ENCODE data around the gene JPT2.

DNA sequence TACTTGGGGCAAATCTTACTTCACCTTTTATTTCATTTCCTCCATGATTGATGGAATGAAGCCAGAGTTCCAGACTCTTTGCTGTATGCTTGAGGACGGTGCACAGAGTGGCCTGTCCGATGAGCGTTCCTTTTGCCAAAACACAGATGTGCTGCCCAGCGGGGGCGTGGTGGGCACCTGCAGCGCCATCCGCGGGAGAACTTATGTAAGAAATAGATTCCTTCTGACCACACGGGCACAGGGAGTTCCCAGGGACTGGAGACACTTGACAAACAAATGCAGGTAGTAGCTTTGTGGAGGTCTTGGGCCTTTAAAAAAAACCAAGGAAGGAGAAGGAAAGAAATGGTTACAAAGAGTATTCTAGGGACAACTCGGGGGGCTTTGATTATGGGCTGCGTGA is 35.3 kb upstream of the JPT2 start:
- TF ChIP-seq, protein P1, sequence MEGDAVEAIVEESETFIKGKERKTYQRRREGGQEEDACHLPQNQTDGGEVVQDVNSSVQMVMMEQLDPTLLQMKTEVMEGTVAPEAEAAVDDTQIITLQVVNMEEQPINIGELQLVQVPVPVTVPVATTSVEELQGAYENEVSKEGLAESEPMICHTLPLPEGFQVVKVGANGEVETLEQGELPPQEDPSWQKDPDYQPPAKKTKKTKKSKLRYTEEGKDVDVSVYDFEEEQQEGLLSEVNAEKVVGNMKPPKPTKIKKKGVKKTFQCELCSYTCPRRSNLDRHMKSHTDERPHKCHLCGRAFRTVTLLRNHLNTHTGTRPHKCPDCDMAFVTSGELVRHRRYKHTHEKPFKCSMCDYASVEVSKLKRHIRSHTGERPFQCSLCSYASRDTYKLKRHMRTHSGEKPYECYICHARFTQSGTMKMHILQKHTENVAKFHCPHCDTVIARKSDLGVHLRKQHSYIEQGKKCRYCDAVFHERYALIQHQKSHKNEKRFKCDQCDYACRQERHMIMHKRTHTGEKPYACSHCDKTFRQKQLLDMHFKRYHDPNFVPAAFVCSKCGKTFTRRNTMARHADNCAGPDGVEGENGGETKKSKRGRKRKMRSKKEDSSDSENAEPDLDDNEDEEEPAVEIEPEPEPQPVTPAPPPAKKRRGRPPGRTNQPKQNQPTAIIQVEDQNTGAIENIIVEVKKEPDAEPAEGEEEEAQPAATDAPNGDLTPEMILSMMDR (IDR thresholded peaks at IDR 0.05), result no peak
- no peak for TF ChIP-seq POLR2A (IDR thresholded peaks at IDR 0.05)
